T-cell (primary cell): ENCODE measurements around the gene SCAMP1. TPM values are rescaled to one million over a fixed set of nuclear protein-coding genes. Genes with fewer than 3 reads are reported as not detected.

Source experiments
- ATAC-seq, 4 experiments: fragments of 200-7000 bp in 3 of 4; fragments of 150-1000 bp in 1 of 4; cut with Tn5 transposase; replicated peaks in 1 of 4; 1 replicate in 3 of 4; 2 replicates in 1 of 4; pipeline ENCODE4 v1.10.0; 2021; ENCODE audit warnings: moderate library complexity in 3 of 4, mild to moderate bottlenecking in 2 of 4, moderate number of reproducible peaks in 1 of 4
- CTCF ChIA-PET, 2 donors: fragments of 300-600 bp; sonication (Branson Sonifier 250); formaldehyde crosslinking; loops; one replicate each; lab custom pipeline; 2022; ENCODE audit warnings: antibody characterized with exemption in 2 of 2; lab: Charles Lee
- POLR2A ChIA-PET, 2 donors: fragments of 300-600 bp; sonication (Branson Sonifier 250); formaldehyde crosslinking; loops; one replicate each; lab custom pipeline; 2022; ENCODE audit warnings: antibody characterized with exemption in 2 of 2; lab: Charles Lee
- DNase-seq, 35 experiments: peaks; one replicate each; pipeline versions ENCODE4 v3.0.0 to v3.0.0-alpha.2; 2013 to 2023
- H3K27ac ChIP-seq: one replicate; pipeline ENCODE4 v1.5.1; 2013; ENCODE audit warnings: low read length
- H3K27me3 ChIP-seq, 2 experiments: replicated peaks in 1 of 2; 1 replicate in 1 of 2; 2 replicates in 1 of 2; pipeline versions ENCODE4 v1.6.1 to v1.7.0; 2013; ENCODE audit warnings: low read length in 1 of 2, mixed read lengths in 1 of 2; ENCODE audit not compliant: control insufficient read depth in 2 of 2, insufficient read depth in 2 of 2; ENCODE audit errors: extremely low read depth in 1 of 2
- H3K36me3 ChIP-seq, 2 donors: 1 replicate in 1 of 2; 2 replicates in 1 of 2; pipeline versions ENCODE4 v1.6.1 to v1.7.0; 2013; ENCODE audit warnings: low read length in 1 of 2; ENCODE audit not compliant: control insufficient read depth in 2 of 2, insufficient read depth in 1 of 2; ENCODE audit errors: extremely low read depth in 1 of 2
- H3K4me1 ChIP-seq, 2 experiments: 1 replicate in 1 of 2; 2 replicates in 1 of 2; pipeline versions ENCODE4 v1.6.1 to v1.7.0; 2013; ENCODE audit warnings: low read length in 2 of 2, mixed read lengths in 1 of 2; ENCODE audit not compliant: insufficient read depth in 2 of 2, control insufficient read depth in 1 of 2; ENCODE audit errors: extremely low read depth in 1 of 2
- H3K4me3 ChIP-seq, 2 donors: 1 replicate in 1 of 2; 2 replicates in 1 of 2; pipeline versions ENCODE4 v1.5.1 to v1.7.0; 2013; ENCODE audit warnings: mild to moderate bottlenecking in 2 of 2, low read length in 1 of 2, moderate library complexity in 1 of 2; ENCODE audit not compliant: control insufficient read depth in 1 of 2; ENCODE audit errors: extremely low read depth in 1 of 2
- H3K9me3 ChIP-seq: 2 replicates; pipeline ENCODE4 v1.7.0; 2013
- H3K27ac Mint-ChIP-seq, 2 donors: one replicate each; pipeline ENCODE4 v1.8.0; 2020 to 2021; ENCODE audit warnings: mild to moderate bottlenecking in 2 of 2, mixed read lengths in 2 of 2
- H3K27me3 Mint-ChIP-seq, 2 donors: one replicate each; pipeline ENCODE4 v1.8.0; 2021 to 2022; ENCODE audit warnings: mixed read lengths in 2 of 2
- H3K36me3 Mint-ChIP-seq: one replicate; pipeline ENCODE4 v1.8.0; 2021; ENCODE audit warnings: mixed read lengths
- H3K4me1 Mint-ChIP-seq, 3 donors: one replicate each; pipeline ENCODE4 v1.8.0; 2020 to 2022; ENCODE audit warnings: mixed read lengths in 3 of 3, mild to moderate bottlenecking in 1 of 3
- H3K4me3 Mint-ChIP-seq, 3 donors: one replicate each; pipeline ENCODE4 v1.8.0; 2020 to 2022; ENCODE audit warnings: mild to moderate bottlenecking in 3 of 3, mixed read lengths in 3 of 3, moderate library complexity in 3 of 3
- H3K9me3 Mint-ChIP-seq, 3 donors: one replicate each; pipeline ENCODE4 v1.8.0; 2020 to 2022; ENCODE audit warnings: mixed read lengths in 3 of 3
- WGBS: methylation state at CpG from one replicate; pipeline ENCODE4 v1.1.5; 2013; ENCODE audit warnings: missing lambda C conversion rate; ENCODE audit not compliant: insufficient coverage; 5-methylcytosine and 5-hydroxymethylcytosine counted together
- total RNA-seq, 35 experiments: library from RNA in 6 of 35; stranded (reverse) in 6 of 35; fragments of 120-200 nt in 1 of 35; gene quantifications; one replicate each; pipeline versions ENCODE4 v1.2.1 to v1.2.4 and lab custom pipeline; 2013 to 2026

SCAMP1 gene
- total RNA-seq, 5 donors from 2014 or later (not counting 1 experiment from before 2014, with no cell fraction given) = 20.6 to 28.3 (median 22.2) TPM

DNA sequence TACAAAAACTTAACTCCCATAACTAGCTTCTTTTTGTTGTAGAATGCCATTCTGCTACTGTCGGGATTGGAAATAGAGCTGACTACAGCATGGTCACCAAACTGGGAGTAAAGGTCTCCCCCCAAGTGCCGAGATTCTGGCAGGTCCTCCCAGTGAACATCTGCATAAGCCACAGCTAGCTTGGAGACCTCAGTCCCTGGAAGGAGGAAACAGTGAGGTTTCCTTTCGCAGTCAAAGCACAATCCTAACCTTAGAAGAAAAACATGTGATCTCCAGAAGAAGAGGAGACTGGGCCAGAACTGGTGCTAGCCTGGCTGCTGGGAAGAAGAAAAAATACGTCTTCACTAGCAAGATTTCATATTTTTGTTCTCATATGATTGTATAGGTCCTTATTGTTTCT, 127.4 kb downstream of the SCAMP1 start:
- WGBS = 83% methylated on average over 1 of the region's 4 CpGs
- Histone ChIP-seq H3K4me1 (peaks cover 0 to 12% of the 10 kb centered on the region in 2 experiments), H3K9me3 (no peaks in the 10 kb centered on the region), H3K27me3 (no peaks in the 10 kb centered on the region), H3K4me3 (no peak overlapping the region), H3K36me3 (no peaks in the 10 kb centered on the region), H3K27ac (no peak overlapping the region)
- ChIA-PET CTCF (no interaction called here), POLR2A (interaction anchor here in 1 of 2 donors (0.6 kb wide), 1 partner anchor 1378 kb away, joined by 3 read pairs; no protein-coding TSS in a partner anchor)
- Mint-ChIP-seq H3K27ac (no peak overlapping the region), H3K4me3 (no peak overlapping the region), H3K4me1 (peaks cover 9 to 11% (median 10%) of the 10 kb centered on the region in 3 donors), H3K27me3 (no peaks in the 10 kb centered on the region), H3K9me3 (no peaks in the 10 kb centered on the region), H3K36me3 (peaks cover 32% of the 10 kb centered on the region)
- DNase-seq = no peak
- no peak for ATAC-seq

DNA sequence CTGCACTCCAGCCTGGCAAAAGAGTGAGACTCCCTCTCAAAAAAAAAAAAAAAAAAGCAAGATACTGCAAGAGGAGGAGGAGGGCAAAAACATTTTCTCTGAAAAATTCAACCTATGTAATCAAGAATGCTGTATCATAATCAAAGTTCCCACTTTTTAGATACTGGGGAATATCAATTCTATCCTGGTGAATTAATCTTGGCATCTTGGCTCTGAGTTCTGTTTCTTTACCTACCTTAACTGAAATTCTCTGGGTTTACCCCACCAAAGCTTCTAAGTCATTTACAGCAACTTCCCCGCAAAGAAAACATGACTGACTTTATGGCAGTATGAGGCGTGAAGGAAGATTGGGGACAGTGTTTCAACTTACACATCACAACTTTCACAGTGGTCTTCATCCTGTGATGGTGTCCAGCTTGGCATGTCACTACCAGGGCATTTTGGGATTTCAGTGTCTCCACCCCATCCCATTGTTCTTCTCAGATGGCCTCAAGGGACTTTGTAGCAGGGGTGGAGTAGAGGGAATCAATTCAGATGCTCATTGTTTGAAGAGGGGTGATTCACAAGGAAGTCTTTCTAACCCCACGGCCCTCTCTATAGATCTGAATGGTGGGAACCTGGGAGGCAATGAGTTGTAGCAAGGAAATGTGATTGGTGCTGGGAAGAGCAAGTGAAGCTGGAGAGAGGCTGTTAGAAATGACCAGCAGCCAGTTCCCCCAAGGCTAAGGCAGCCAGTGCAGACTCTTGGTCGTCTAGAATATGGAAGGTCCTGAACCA, 130.5 kb downstream of the SCAMP1 start:
- no peaks in the 10 kb centered on the region for H3K9me3 Mint-ChIP-seq
- WGBS = no CpG with 5 or more reads among the region's 4 CpGs
- Histone ChIP-seq H3K4me3 (no peak overlapping the region), H3K36me3 (no peaks in the 10 kb centered on the region), H3K27me3 (no peaks in the 10 kb centered on the region), H3K4me1 (no peaks in the 10 kb centered on the region), H3K9me3 (no peaks in the 10 kb centered on the region), H3K27ac (no peak overlapping the region)
- H3K27ac Mint-ChIP-seq = no peak overlapping the region
- ATAC-seq = no peak
- ChIA-PET CTCF (interaction anchor here in 1 of 2 donors (0.6 kb wide), 1 partner anchor 77 kb away, joined by 3 read pairs; no protein-coding TSS in a partner anchor), POLR2A (no interaction called here)
- no peak for DNase-seq
- no peaks in the 10 kb centered on the region for H3K4me1 Mint-ChIP-seq
- H3K27me3 Mint-ChIP-seq = no peaks in the 10 kb centered on the region
- no peak overlapping the region for H3K4me3 Mint-ChIP-seq
- peaks cover 24% of the 10 kb centered on the region for H3K36me3 Mint-ChIP-seq

DNA sequence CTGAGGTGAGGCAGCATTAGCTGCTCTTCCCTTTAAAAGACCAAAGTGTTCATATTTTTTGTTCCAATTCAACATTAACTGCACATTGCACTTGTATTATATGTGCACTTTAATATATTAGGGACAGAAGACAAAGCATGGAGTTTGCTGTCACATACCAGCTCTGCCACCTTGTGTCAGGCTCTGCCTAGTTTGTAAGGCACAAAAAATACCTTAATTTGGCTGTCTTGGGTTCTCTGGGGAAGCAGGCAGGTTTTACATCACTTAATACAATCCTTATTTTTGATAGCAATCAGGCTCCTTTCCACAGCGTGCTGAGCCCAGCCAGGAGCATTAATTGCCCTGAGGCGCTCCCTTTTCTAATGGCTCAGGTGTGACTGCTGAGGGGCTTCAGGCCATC, 131.8 kb downstream of the SCAMP1 start:
- WGBS = 100% methylated on average over 1 of the region's 2 CpGs
- Histone ChIP-seq H3K4me3 (no peak overlapping the region), H3K27ac (no peak overlapping the region), H3K27me3 (peaks cover 0 to 4% of the 10 kb centered on the region in 2 experiments), H3K36me3 (no peaks in the 10 kb centered on the region), H3K9me3 (no peaks in the 10 kb centered on the region), H3K4me1 (no peaks in the 10 kb centered on the region)
- Mint-ChIP-seq H3K36me3 (peaks cover 24% of the 10 kb centered on the region), H3K4me3 (no peak overlapping the region), H3K9me3 (no peaks in the 10 kb centered on the region), H3K4me1 (no peaks in the 10 kb centered on the region), H3K27ac (no peak overlapping the region), H3K27me3 (peaks cover 6 to 7% of the 10 kb centered on the region in 2 donors)
- ATAC-seq (no peak), DNase-seq (no peak)
- ChIA-PET POLR2A (no interaction called here), CTCF (no interaction called here)

- peaks cover 20% of the 10 kb centered on the region for H3K36me3 Mint-ChIP-seq
- Histone ChIP-seq H3K9me3 (no peaks in the 10 kb centered on the region), H3K4me1 (no peaks in the 10 kb centered on the region), H3K4me3 (no peak overlapping the region), H3K27me3 (peaks cover 0 to 4% of the 10 kb centered on the region in 2 experiments), H3K27ac (no peak overlapping the region), H3K36me3 (no peaks in the 10 kb centered on the region)
- ChIA-PET POLR2A (no interaction called here), CTCF (no interaction called here)
- ATAC-seq (no peak), DNase-seq (no peak)
- no peak overlapping the region for H3K27ac Mint-ChIP-seq
- H3K4me1 Mint-ChIP-seq = no peaks in the 10 kb centered on the region
- H3K4me3 Mint-ChIP-seq = no peak overlapping the region
- H3K27me3 Mint-ChIP-seq = peaks cover 6 to 9% of the 10 kb centered on the region in 2 donors
- WGBS = 97% methylated on average over 3 of the region's 7 CpGs
- no peaks in the 10 kb centered on the region for H3K9me3 Mint-ChIP-seq
Measured at GRCh38 chr5:78492650-78493049, 132.2 kb downstream of the SCAMP1 start.

- Mint-ChIP-seq H3K36me3 (peaks cover 2% of the 10 kb centered on the region), H3K27ac (no peak overlapping the region), H3K4me3 (no peak overlapping the region), H3K4me1 (no peaks in the 10 kb centered on the region), H3K27me3 (peaks cover 31 to 34% of the 10 kb centered on the region in 2 donors), H3K9me3 (no peaks in the 10 kb centered on the region)
- no peak for DNase-seq
- H3K36me3 ChIP-seq = no peaks in the 10 kb centered on the region
- no peaks in the 10 kb centered on the region for H3K4me1 ChIP-seq
- peaks cover 0 to 9% of the 10 kb centered on the region in 2 experiments for H3K27me3 ChIP-seq
- no peak overlapping the region for H3K27ac ChIP-seq
- no peak for ATAC-seq
- WGBS = 29% methylated on average over 4 of the region's 6 CpGs
- no peak overlapping the region for H3K4me3 ChIP-seq
- H3K9me3 ChIP-seq = no peaks in the 10 kb centered on the region
- ChIA-PET CTCF (no interaction called here), POLR2A (no interaction called here)
Measured at GRCh38 chr5:78495800-78496199, 135.4 kb downstream of the SCAMP1 start.

- no peaks in the 10 kb centered on the region for H3K36me3 ChIP-seq
- Mint-ChIP-seq H3K27me3 (peaks cover 37 to 38% of the 10 kb centered on the region in 2 donors), H3K36me3 (no peaks in the 10 kb centered on the region), H3K4me1 (no peaks in the 10 kb centered on the region), H3K9me3 (no peaks in the 10 kb centered on the region), H3K27ac (no peak overlapping the region), H3K4me3 (no peak overlapping the region)
- ChIA-PET POLR2A (no interaction called here), CTCF (no interaction called here)
- no peak overlapping the region for H3K4me3 ChIP-seq
- H3K9me3 ChIP-seq = no peaks in the 10 kb centered on the region
- no peak for DNase-seq
- ATAC-seq = no peak
- H3K27ac ChIP-seq = no peak overlapping the region
- H3K27me3 ChIP-seq = peaks cover 0 to 12% of the 10 kb centered on the region in 2 experiments
- H3K4me1 ChIP-seq = no peaks in the 10 kb centered on the region
Measured at GRCh38 chr5:78496373-78496772, 136.0 kb downstream of the SCAMP1 start.
